Upper lobe of left lung (tissue), 4 donors: ENCODE measurements around the gene TCEA2.

ENCODE experiments used
- CTCF ChIP-seq, 6 experiments: fragments of 450-650 bp in 4 of 6; fragments of 200-600 bp in 2 of 6; sonication (generic) in 2 of 6; IDR thresholded peaks; one replicate each; pipeline ENCODE4 v1.5.1; 2016 to 2019; ENCODE audit warnings: antibody characterized with exemption in 6 of 6
- EP300 ChIP-seq, 4 donors: sonication (generic); formaldehyde crosslinking; IDR thresholded peaks; one replicate each; pipeline ENCODE4 v1.5.1; 2017; ENCODE audit warnings: antibody characterized with exemption in 4 of 4, control low read depth in 2 of 4

GRCh38 chr20:64052987-64053840 is 9.8 kb upstream of the TCEA2 start:
- TF ChIP-seq CTCF (IDR thresholded peaks at IDR 0.05) (no peak), EP300 (IDR thresholded peaks at IDR 0.05) (no peak)
